Body of pancreas (tissue), 4 donors: ENCODE measurements around the gene IQGAP2. TPM values are rescaled to one million over a fixed set of nuclear protein-coding genes. Genes with fewer than 3 reads are reported as not detected.

Experiments
- ATAC-seq: fragments of 150-250 bp; one replicate; pipeline ENCODE4 v1.9.1; 2016
- DNase-seq, 4 donors: peaks; one replicate each; pipeline ENCODE4 v3.0.0-alpha.2; 2019
- H3K27ac ChIP-seq, 4 donors: fragments of 200-600 bp; sonication (generic); 1 replicate in 3 of 4; 2 replicates in 1 of 4; pipeline versions ENCODE4 v1.5.1 to v1.6.1; 2016 to 2019; ENCODE audit warnings: mild to moderate bottlenecking in 1 of 4, mixed read lengths in 1 of 4, moderate library complexity in 1 of 4
- H3K27me3 ChIP-seq, 2 donors: fragments of 200-600 bp; sonication (generic); one replicate each; pipeline ENCODE4 v1.6.0; 2016; ENCODE audit warnings: mild to moderate bottlenecking in 1 of 2
- H3K36me3 ChIP-seq, 2 donors: fragments of 200-600 bp; sonication (generic); replicated peaks in 1 of 2; 2 replicates each; pipeline ENCODE4 v1.5.1; 2016; ENCODE audit warnings: low read depth in 2 of 2; ENCODE audit not compliant: insufficient read depth in 1 of 2
- H3K4me1 ChIP-seq: fragments of 200-600 bp; sonication (generic); one replicate; pipeline ENCODE4 v1.6.0; 2016
- H3K4me3 ChIP-seq, 2 donors: fragments of 200-600 bp; sonication (generic); 1 replicate in 1 of 2; 2 replicates in 1 of 2; pipeline ENCODE4 v1.5.1; 2016 to 2019
- H3K9me3 ChIP-seq, 3 donors: fragments of 200-600 bp; sonication (generic); 1 replicate in 2 of 3; 2 replicates in 1 of 3; pipeline ENCODE4 v1.5.1; 2016
- POLR2A ChIP-seq, 3 donors: fragments of 450-650 bp; IDR thresholded peaks; one replicate each; pipeline ENCODE4 v1.6.1; 2016; ENCODE audit warnings: antibody characterized with exemption in 3 of 3, mild to moderate bottlenecking in 2 of 3
- WGBS, 2 donors: methylation state at CpG; one replicate each; pipeline ENCODE4 v1.1.5; 2017; 5-methylcytosine and 5-hydroxymethylcytosine counted together
- intact Hi-C: fragments of 100-400 bp; cut with DNase I; formaldehyde crosslinking; loops from one replicate; pipeline ENCODE4 v1.15.1; 2023
- total RNA-seq, 2 donors: library from RNA; depleted of rRNA; stranded (reverse); fragments of >200 nt; gene quantifications; one replicate each; pipeline ENCODE4 v1.1.0, GENCODE V29; 2016
- TF ChIP-seq, protein P1 (sequence below), 7 experiments: fragments of 450-650 bp in 4 of 7; fragments of 200-600 bp in 3 of 7; sonication (generic) in 3 of 7; IDR thresholded peaks; one replicate each; pipeline ENCODE4 v1.5.1; 2016 to 2019; ENCODE audit warnings: antibody characterized with exemption in 7 of 7

The IQGAP2 gene
- total RNA-seq, 2 donors from 2014 or later: 41.2 to 49.5 TPM

DNA sequence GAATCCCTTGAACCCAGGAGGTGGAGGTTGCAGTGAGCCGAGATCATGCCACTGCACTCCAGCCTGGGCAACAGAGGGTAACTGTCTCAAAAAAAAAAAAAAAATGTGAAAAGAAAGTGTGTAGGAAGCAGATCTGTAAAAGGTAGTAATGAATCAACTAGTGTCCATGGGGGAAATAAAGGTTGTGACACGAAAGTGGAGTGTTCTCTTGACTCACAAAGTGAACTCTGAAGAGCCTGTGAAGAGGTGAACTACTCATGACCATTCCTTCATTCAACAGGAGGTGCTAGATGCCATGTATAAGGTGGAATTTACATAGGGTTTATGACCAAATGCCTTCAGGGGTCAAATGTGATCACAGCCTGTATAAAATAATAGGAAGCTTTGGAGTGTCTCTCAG lies 12.8 kb downstream of the IQGAP2 start:
- WGBS, 2 donors: 94 to 95% methylated on average over 2 of the region's 2 CpGs
- intact Hi-C loops: loop anchor here (10.0 kb wide), 1 partner anchor 129 kb away; no protein-coding TSS in a partner anchor
- no peaks in the 10 kb centered on the region for H3K9me3 ChIP-seq
- DNase-seq: no peak
- peaks cover 32% of the 10 kb centered on the region for H3K4me1 ChIP-seq
- H3K27ac ChIP-seq: no peak overlapping the region
- no peaks in the 10 kb centered on the region for H3K27me3 ChIP-seq
- ATAC-seq: no peak
- no peaks in the 10 kb centered on the region for H3K36me3 ChIP-seq
- no peak overlapping the region for H3K4me3 ChIP-seq
- TF ChIP-seq POLR2A (IDR thresholded peaks at IDR 0.05): no peak

DNA sequence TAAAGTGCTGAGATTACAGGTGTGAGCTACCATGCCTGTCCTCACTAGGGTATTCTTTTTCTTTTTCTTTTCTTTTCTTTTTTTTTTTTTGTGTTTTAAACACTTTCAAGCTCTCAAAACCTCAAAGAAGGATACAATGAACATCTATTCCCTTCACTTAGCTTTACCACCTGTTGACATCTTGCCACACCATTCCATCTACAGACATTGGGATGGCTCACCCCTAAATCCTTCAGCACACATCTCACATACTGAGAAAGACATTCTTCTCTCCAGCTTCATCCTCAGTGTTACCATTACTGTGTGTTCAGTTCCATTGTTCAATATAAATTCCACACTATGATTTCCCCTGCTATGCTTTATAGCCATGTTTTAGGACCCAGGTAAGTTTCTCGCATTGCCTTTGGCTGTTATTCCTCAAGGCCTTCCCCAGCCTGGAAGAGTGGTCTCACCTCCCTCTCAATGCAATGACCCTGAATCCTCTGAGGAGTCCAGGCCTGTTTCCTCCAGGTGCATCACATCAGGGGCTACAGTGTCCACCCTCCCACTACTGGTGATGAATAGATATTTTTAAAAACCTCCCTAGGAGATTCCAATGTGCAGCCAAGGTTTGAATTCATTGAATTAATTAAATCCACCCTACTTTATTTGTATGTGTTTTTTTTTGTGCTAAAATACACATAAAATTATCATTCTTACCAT lies 16.7 kb downstream of the IQGAP2 start:
- TF ChIP-seq POLR2A (IDR thresholded peaks at IDR 0.05): no peak
- TF ChIP-seq, protein P1, sequence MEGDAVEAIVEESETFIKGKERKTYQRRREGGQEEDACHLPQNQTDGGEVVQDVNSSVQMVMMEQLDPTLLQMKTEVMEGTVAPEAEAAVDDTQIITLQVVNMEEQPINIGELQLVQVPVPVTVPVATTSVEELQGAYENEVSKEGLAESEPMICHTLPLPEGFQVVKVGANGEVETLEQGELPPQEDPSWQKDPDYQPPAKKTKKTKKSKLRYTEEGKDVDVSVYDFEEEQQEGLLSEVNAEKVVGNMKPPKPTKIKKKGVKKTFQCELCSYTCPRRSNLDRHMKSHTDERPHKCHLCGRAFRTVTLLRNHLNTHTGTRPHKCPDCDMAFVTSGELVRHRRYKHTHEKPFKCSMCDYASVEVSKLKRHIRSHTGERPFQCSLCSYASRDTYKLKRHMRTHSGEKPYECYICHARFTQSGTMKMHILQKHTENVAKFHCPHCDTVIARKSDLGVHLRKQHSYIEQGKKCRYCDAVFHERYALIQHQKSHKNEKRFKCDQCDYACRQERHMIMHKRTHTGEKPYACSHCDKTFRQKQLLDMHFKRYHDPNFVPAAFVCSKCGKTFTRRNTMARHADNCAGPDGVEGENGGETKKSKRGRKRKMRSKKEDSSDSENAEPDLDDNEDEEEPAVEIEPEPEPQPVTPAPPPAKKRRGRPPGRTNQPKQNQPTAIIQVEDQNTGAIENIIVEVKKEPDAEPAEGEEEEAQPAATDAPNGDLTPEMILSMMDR (IDR thresholded peaks at IDR 0.05): no peak
- WGBS, 2 donors: 95% methylated on average over 1 of the region's 1 CpG
- ATAC-seq (no peak), DNase-seq (no peak)
- Histone ChIP-seq H3K4me1 (peaks cover 31% of the 10 kb centered on the region), H3K27me3 (no peaks in the 10 kb centered on the region), H3K27ac (no peak overlapping the region), H3K36me3 (no peaks in the 10 kb centered on the region), H3K9me3 (no peaks in the 10 kb centered on the region), H3K4me3 (no peak overlapping the region)
- intact Hi-C loops: loop anchor here (10.0 kb wide), 1 partner anchor 125 kb away; no protein-coding TSS in a partner anchor

DNA sequence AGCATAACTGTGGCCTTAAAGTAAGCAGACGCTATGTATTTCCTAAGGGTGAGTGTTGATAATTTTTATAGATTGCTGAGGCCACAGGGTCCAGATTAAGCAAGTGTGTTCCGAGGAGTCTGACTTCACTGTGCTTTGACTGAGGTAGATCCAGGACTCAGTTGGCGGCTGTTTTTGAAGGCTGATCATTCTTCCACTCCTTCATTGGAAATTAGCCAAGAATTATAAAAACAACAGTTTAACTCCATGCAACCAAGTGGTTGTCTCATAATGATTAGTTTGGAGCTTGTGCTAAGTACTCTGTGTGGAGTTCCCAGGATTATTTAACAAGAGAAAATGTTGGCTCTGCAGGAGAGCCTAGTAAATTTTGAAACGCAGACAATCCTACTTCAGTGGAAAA lies 19.1 kb downstream of the IQGAP2 start:
- DNase-seq (peak in 2 of 4 donors; percentile 27 to 28), ATAC-seq (peak; percentile 49)
- Histone ChIP-seq H3K27ac (peak overlapping the region in 1 of 4 donors; percentile 20), H3K4me3 (no peak overlapping the region), H3K9me3 (no peaks in the 10 kb centered on the region), H3K4me1 (peaks cover 53% of the 10 kb centered on the region), H3K36me3 (no peaks in the 10 kb centered on the region), H3K27me3 (no peaks in the 10 kb centered on the region)
- TF ChIP-seq, protein P1 (IDR thresholded peaks at IDR 0.05): no peak
- TF ChIP-seq POLR2A (IDR thresholded peaks at IDR 0.05): no peak
- intact Hi-C loops: no loop called here
- WGBS, 2 donors: 12 to 20% methylated on average over 4 of the region's 4 CpGs

DNA sequence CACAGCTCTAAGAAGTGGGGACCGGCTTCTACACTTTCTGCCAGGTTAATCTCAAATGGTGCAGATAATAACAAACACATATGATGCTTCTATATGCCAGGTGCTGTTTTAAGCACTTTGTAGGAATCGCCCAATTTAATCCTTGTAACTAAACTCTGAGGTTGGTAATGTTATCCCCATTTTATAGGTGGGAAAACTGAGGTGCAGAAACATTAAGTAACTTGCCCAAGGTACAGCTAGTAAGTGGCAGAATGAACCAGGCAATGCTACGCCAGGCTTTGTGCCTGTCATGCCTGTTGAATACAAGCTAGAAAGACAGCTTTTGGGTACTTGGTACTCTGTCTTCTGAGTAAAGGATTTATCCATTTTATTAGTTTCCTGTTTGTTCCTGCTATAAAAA lies 19.7 kb downstream of the IQGAP2 start:
- TF ChIP-seq, protein P1 (IDR thresholded peaks at IDR 0.05): no peak
- TF ChIP-seq POLR2A (IDR thresholded peaks at IDR 0.05): no peak
- ATAC-seq (no peak), DNase-seq (no peak)
- intact Hi-C loops: no loop called here
- H3K4me3 ChIP-seq: no peak overlapping the region
- no peaks in the 10 kb centered on the region for H3K36me3 ChIP-seq
- WGBS, 2 donors: 76 to 77% methylated on average over 3 of the region's 3 CpGs
- H3K4me1 ChIP-seq: peaks cover 53% of the 10 kb centered on the region
- peak overlapping the region in 1 of 4 donors; percentile 20 for H3K27ac ChIP-seq
- no peaks in the 10 kb centered on the region for H3K27me3 ChIP-seq
- H3K9me3 ChIP-seq: no peaks in the 10 kb centered on the region

DNA sequence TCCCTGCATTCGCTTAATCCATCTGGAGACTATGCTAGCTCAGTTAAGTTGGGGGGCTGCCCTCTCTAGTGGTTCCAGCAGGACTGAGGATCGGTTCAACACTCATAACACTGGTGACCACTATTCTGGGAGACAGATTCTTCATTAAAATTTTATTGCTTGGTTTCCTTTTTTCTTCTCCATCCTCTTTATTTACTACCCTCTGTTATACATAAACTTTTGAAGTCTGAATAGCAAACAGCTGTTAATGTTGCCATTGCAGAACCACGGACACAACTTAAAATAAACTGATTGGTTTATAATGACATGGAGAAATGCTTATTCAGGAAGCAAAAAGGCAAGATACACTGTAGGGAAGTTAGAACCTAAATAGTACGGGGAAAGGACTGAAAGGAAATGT lies 22.1 kb downstream of the IQGAP2 start:
- H3K4me1 ChIP-seq: peaks cover 53% of the 10 kb centered on the region
- no peak for DNase-seq
- no peak overlapping the region for H3K27ac ChIP-seq
- H3K4me3 ChIP-seq: no peak overlapping the region
- no peaks in the 10 kb centered on the region for H3K27me3 ChIP-seq
- H3K36me3 ChIP-seq: no peaks in the 10 kb centered on the region
- H3K9me3 ChIP-seq: no peaks in the 10 kb centered on the region
- 63 to 67% methylated on average over 4 of the region's 4 CpGs for WGBS, 2 donors
- intact Hi-C loops: no loop called here
- no peak for TF ChIP-seq POLR2A (IDR thresholded peaks at IDR 0.05)
- TF ChIP-seq, protein P1 (IDR thresholded peaks at IDR 0.05): no peak
- no peak for ATAC-seq
